Neural progenitor cell (in vitro differentiated cells): ENCODE data around the gene KCNJ16. TPM values are rescaled to one million over a fixed set of nuclear protein-coding genes. Genes with fewer than 3 reads are reported as not detected.

ENCODE experiments used
- DNase-seq: peaks from one replicate; pipeline ENCODE4 v3.0.0-alpha.2; 2016; ENCODE audit warnings: low spot score
- H2AFZ ChIP-seq: fragments of 200-600 bp; sonication (generic); replicated peaks from 2 replicates; pipeline ENCODE4 v1.6.1; 2016; ENCODE audit warnings: antibody characterized with exemption
- H3F3A ChIP-seq: fragments of 200-600 bp; sonication (generic); 2 replicates; pipeline ENCODE4 v1.6.1; 2016; ENCODE audit warnings: antibody characterized with exemption, low read depth
- H3K27ac ChIP-seq: fragments of 200-600 bp; sonication (generic); 2 replicates; pipeline ENCODE4 v1.5.1; 2016; ENCODE audit warnings: mild to moderate bottlenecking
- H3K27me3 ChIP-seq: fragments of 200-600 bp; sonication (generic); 2 replicates; pipeline ENCODE4 v1.6.1; 2016; ENCODE audit warnings: mild to moderate bottlenecking, moderate library complexity
- H3K36me3 ChIP-seq: fragments of 200-600 bp; sonication (generic); 2 replicates; pipeline ENCODE4 v1.5.1; 2016
- H3K4me1 ChIP-seq: fragments of 200-600 bp; sonication (generic); 2 replicates; pipeline ENCODE4 v1.6.1; 2016; ENCODE audit warnings: mixed run types
- H3K4me2 ChIP-seq: fragments of 200-600 bp; sonication (generic); 2 replicates; pipeline ENCODE4 v1.6.1; 2016
- H3K4me3 ChIP-seq: fragments of 200-600 bp; sonication (generic); 2 replicates; pipeline ENCODE4 v1.5.1; 2016
- H3K79me2 ChIP-seq: fragments of 200-600 bp; sonication (generic); 2 replicates; pipeline ENCODE4 v1.6.1; 2016; ENCODE audit warnings: low read depth
- H3K9ac ChIP-seq: fragments of 200-600 bp; sonication (generic); 2 replicates; pipeline ENCODE4 v1.6.1; 2016
- H3K9me3 ChIP-seq: fragments of 200-600 bp; sonication (generic); 2 replicates; pipeline ENCODE4 v1.5.1; 2016; ENCODE audit warnings: low read depth
- H4K20me1 ChIP-seq: fragments of 200-600 bp; sonication (generic); 2 replicates; pipeline ENCODE4 v1.6.1; 2016; ENCODE audit warnings: low read depth
- H3K27ac Mint-ChIP-seq: 3 replicates; pipeline ENCODE4 v1.8.0; 2021; ENCODE audit warnings: mixed read lengths
- H3K27me3 Mint-ChIP-seq: 2 replicates; pipeline ENCODE4 v1.8.0; 2022; ENCODE audit warnings: low read depth, mild to moderate bottlenecking, inconsistent platforms, moderate library complexity, mixed read lengths; ENCODE audit not compliant: insufficient read depth
- H3K36me3 Mint-ChIP-seq: 3 replicates; pipeline ENCODE4 v1.8.0; 2021; ENCODE audit warnings: mixed read lengths
- H3K4me1 Mint-ChIP-seq: 3 replicates; pipeline ENCODE4 v1.8.0; 2021; ENCODE audit warnings: mixed read lengths
- H3K4me3 Mint-ChIP-seq: 3 replicates; pipeline ENCODE4 v1.8.0; 2021; ENCODE audit warnings: mild to moderate bottlenecking, moderate library complexity, mixed read lengths
- H3K9me3 Mint-ChIP-seq: 3 replicates; pipeline ENCODE4 v1.8.0; 2020; ENCODE audit warnings: mixed read lengths
- CTCF ChIP-seq: fragments of 200-600 bp; sonication (generic); IDR thresholded peaks from 2 replicates; pipeline ENCODE4 v1.5.1; 2017; ENCODE audit warnings: antibody characterized with exemption, mild to moderate bottlenecking
- EZH2 ChIP-seq: fragments of 200-600 bp; sonication (generic); IDR thresholded peaks from 2 replicates; pipeline ENCODE4 v1.6.1; 2017; ENCODE audit warnings: antibody characterized with exemption, mild to moderate bottlenecking, moderate library complexity
- EZH2phosphoT487 ChIP-seq: fragments of 200-600 bp; sonication (generic); IDR thresholded peaks from 2 replicates; pipeline ENCODE4 v1.6.1; 2017; ENCODE audit warnings: antibody characterized with exemption
- total RNA-seq: library from RNA; depleted of rRNA; stranded (reverse); fragments of >200 nt; gene quantifications from 2 replicates; pipeline ENCODE4 v1.2.3, GENCODE V29; 2015; ENCODE audit warnings: low replicate concordance

The KCNJ16 gene
- total RNA-seq, 1 donor from 2014 or later = not detected

- Mint-ChIP-seq H3K27ac (no peak overlapping the region), H3K36me3 (no peaks in the 10 kb centered on the region), H3K4me3 (no peak overlapping the region), H3K4me1 (no peaks in the 10 kb centered on the region), H3K27me3 (no peaks in the 10 kb centered on the region), H3K9me3 (no peaks in the 10 kb centered on the region)
- TF ChIP-seq EZH2phosphoT487 (no peak), CTCF (no peak), EZH2 (no peak)
- Histone ChIP-seq H3K4me3 (no peak overlapping the region), H3K9me3 (no peaks in the 10 kb centered on the region), H3K27me3 (no peaks in the 10 kb centered on the region), H3F3A (no peaks in the 10 kb centered on the region), H3K27ac (no peak overlapping the region), H3K4me2 (no peak overlapping the region), H3K79me2 (no peaks in the 10 kb centered on the region), H3K4me1 (no peaks in the 10 kb centered on the region), H2AFZ (no peak overlapping the region), H4K20me1 (no peaks in the 10 kb centered on the region), H3K36me3 (no peaks in the 10 kb centered on the region), H3K9ac (no peak overlapping the region)
- DNase-seq = no peak
These were observed 45.0 kb downstream of the KCNJ16 start for GRCh38 chr17:70119983-70120382.

DNA sequence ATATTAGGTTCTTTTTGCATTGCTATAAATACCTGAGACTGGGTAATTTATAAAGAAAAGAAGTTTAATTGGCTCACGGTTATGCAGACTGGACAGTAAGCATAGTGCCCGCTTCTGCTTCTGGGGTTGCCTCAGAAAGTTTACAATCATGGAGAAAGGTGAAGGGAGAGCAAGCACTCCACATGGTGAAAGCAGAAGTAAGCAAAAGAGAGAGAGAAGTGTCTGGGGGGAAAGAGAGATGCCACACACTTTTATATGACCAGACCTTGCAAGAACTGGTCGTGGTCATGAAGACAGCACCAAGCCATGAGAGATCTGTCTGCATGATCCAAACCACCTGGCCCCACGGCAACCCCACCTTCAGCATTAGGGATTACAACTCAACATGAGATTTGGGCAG, 45.4 kb downstream of the KCNJ16 start:
- DNase-seq = no peak
- H3K36me3 Mint-ChIP-seq = no peaks in the 10 kb centered on the region
- no peaks in the 10 kb centered on the region for H3K79me2 ChIP-seq
- no peak overlapping the region for H2AFZ ChIP-seq
- H3K4me2 ChIP-seq = no peak overlapping the region
- no peak for TF ChIP-seq EZH2
- no peak for TF ChIP-seq EZH2phosphoT487
- no peak overlapping the region for H3K4me3 Mint-ChIP-seq
- no peaks in the 10 kb centered on the region for H3K36me3 ChIP-seq
- H3F3A ChIP-seq = no peaks in the 10 kb centered on the region
- no peaks in the 10 kb centered on the region for H3K4me1 ChIP-seq
- no peak overlapping the region for H3K4me3 ChIP-seq
- H3K27ac ChIP-seq = no peak overlapping the region
- no peak overlapping the region for H3K9ac ChIP-seq
- H3K27me3 ChIP-seq = no peaks in the 10 kb centered on the region
- no peaks in the 10 kb centered on the region for H3K9me3 ChIP-seq
- no peaks in the 10 kb centered on the region for H3K9me3 Mint-ChIP-seq
- no peak overlapping the region for H3K27ac Mint-ChIP-seq
- no peaks in the 10 kb centered on the region for H4K20me1 ChIP-seq
- H3K27me3 Mint-ChIP-seq = no peaks in the 10 kb centered on the region
- H3K4me1 Mint-ChIP-seq = no peaks in the 10 kb centered on the region

DNA sequence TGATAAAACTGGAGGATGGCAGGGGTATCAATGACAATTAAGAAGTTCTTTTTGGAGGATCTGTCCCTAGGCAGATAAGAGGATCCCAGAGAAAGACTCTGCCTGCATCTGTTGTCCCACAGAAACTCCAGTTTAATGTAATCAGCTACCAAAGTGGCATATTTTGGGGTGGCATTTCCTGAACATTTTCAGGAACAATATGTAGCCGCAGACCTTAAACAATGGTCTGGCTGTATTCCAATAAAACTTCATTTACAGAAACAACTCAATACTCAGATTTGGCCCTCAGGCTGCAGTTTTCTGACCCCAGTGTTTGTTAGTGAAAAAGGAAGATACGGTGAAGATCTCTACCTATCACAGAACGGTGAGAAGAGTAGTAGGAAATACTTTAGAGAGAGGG, 46.1 kb downstream of the KCNJ16 start:
- H3K4me3 Mint-ChIP-seq = no peak overlapping the region
- H3K4me3 ChIP-seq = no peak overlapping the region
- no peaks in the 10 kb centered on the region for H3K79me2 ChIP-seq
- no peaks in the 10 kb centered on the region for H3K36me3 Mint-ChIP-seq
- H2AFZ ChIP-seq = no peak overlapping the region
- H3K9me3 ChIP-seq = no peaks in the 10 kb centered on the region
- no peak for DNase-seq
- H3K9ac ChIP-seq = no peak overlapping the region
- no peaks in the 10 kb centered on the region for H4K20me1 ChIP-seq
- TF ChIP-seq EZH2phosphoT487 (no peak), EZH2 (no peak), CTCF (no peak)
- H3K27ac Mint-ChIP-seq = no peak overlapping the region
- no peaks in the 10 kb centered on the region for H3K4me1 Mint-ChIP-seq
- H3F3A ChIP-seq = no peaks in the 10 kb centered on the region
- H3K27me3 ChIP-seq = no peaks in the 10 kb centered on the region
- no peaks in the 10 kb centered on the region for H3K36me3 ChIP-seq
- H3K27me3 Mint-ChIP-seq = no peaks in the 10 kb centered on the region
- H3K4me2 ChIP-seq = no peak overlapping the region
- no peaks in the 10 kb centered on the region for H3K9me3 Mint-ChIP-seq
- no peak overlapping the region for H3K27ac ChIP-seq
- no peaks in the 10 kb centered on the region for H3K4me1 ChIP-seq

DNA sequence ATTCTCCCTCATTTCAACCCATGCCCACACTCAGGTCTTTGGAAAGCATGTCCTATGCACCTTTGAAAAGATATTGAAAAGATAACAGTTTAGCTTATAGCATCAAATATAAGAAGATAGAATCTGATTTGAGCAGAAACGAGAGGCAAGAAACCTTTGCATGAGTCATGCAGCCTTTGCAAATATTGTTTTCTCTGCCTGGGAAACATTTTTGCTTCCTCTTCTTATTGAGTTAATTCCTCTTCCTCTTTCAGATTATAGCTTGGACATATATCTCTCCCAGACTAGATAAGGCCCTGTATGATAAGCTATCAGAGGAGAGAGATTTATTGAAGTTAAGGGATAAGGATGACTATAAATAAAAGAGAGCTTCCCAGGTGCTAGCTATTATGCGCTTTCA, 48.2 kb downstream of the KCNJ16 start:
- no peaks in the 10 kb centered on the region for H3F3A ChIP-seq
- TF ChIP-seq EZH2phosphoT487 = no peak
- TF ChIP-seq EZH2 = no peak
- no peak for TF ChIP-seq CTCF
- Mint-ChIP-seq H3K4me1 (no peaks in the 10 kb centered on the region), H3K36me3 (no peaks in the 10 kb centered on the region), H3K27ac (no peak overlapping the region), H3K4me3 (no peak overlapping the region), H3K27me3 (peaks cover 3% of the 10 kb centered on the region), H3K9me3 (peaks cover 5% of the 10 kb centered on the region)
- H3K4me2 ChIP-seq = no peak overlapping the region
- H3K27me3 ChIP-seq = no peaks in the 10 kb centered on the region
- no peaks in the 10 kb centered on the region for H3K4me1 ChIP-seq
- H3K9me3 ChIP-seq = no peaks in the 10 kb centered on the region
- no peaks in the 10 kb centered on the region for H3K36me3 ChIP-seq
- no peaks in the 10 kb centered on the region for H4K20me1 ChIP-seq
- no peaks in the 10 kb centered on the region for H3K79me2 ChIP-seq
- no peak overlapping the region for H3K27ac ChIP-seq
- H3K4me3 ChIP-seq = no peak overlapping the region
- H2AFZ ChIP-seq = no peak overlapping the region
- DNase-seq = no peak
- no peak overlapping the region for H3K9ac ChIP-seq
